Measurements from ENCODE around the gene FREM2. TPM values are rescaled to one million over a fixed set of nuclear protein-coding genes. Genes with fewer than 3 reads are reported as not detected.

Gene FREM2
- total RNA-seq, 4 donors from 2014 or later: 0.06 to 0.19 (median 0.13) TPM; not detected in 1

GRCh38 chr13:38697197-38697596, 10.3 kb downstream of the FREM2 start:
- Histone ChIP-seq H3K36me3 (no peaks in the 10 kb centered on the region), H3K27ac (no peak overlapping the region), H3K4me1 (no peaks in the 10 kb centered on the region), H3K4me3 (no peak overlapping the region), H3K27me3 (no peaks in the 10 kb centered on the region), H3K9me3 (no peaks in the 10 kb centered on the region)
- intact Hi-C loops (cut with DNase I): no loop called here
- WGBS, 2 donors: 82 to 88% methylated on average over 1 of the region's 1 CpG
- no peak for DNase-seq
- TF ChIP-seq, protein P1, sequence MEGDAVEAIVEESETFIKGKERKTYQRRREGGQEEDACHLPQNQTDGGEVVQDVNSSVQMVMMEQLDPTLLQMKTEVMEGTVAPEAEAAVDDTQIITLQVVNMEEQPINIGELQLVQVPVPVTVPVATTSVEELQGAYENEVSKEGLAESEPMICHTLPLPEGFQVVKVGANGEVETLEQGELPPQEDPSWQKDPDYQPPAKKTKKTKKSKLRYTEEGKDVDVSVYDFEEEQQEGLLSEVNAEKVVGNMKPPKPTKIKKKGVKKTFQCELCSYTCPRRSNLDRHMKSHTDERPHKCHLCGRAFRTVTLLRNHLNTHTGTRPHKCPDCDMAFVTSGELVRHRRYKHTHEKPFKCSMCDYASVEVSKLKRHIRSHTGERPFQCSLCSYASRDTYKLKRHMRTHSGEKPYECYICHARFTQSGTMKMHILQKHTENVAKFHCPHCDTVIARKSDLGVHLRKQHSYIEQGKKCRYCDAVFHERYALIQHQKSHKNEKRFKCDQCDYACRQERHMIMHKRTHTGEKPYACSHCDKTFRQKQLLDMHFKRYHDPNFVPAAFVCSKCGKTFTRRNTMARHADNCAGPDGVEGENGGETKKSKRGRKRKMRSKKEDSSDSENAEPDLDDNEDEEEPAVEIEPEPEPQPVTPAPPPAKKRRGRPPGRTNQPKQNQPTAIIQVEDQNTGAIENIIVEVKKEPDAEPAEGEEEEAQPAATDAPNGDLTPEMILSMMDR (IDR thresholded peaks at IDR 0.05): no peak
- no peak for TF ChIP-seq POLR2A (IDR thresholded peaks at IDR 0.05)

DNA sequence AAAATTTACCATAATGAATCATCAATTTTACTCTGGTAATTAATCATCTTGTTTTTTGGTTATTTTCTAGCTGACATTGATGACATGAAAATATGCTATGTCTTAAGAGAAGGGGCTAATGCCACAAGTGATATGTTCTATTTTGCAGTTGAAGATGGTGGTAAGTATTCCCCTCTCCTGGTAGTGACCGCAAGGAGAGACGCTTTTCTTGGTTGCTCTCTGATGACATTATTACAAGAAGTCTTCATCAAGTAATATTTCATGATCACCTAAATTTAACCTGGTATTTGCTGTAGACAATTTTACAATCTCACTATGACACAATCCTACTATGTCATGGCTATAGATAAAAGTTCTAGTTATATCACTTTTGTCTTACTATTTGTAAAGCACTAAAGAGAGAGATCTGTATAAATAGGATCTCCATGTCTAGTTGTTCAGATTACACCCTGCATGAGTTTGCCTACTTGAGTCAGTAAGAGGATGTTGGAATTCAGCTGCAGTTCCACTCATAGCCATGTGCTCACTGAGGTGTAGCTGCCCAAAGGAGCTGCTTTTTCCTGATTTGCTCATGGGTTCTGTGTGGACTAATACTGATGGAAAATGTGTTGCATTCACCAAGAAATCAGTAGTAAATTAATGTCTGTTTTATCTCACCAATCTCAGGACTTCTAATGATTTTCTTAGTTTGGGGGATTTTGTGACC, 10.9 kb downstream of the FREM2 start:
- Histone ChIP-seq H3K4me1 (no peaks in the 10 kb centered on the region), H3K27ac (no peak overlapping the region), H3K36me3 (no peaks in the 10 kb centered on the region), H3K27me3 (no peaks in the 10 kb centered on the region), H3K4me3 (no peak overlapping the region), H3K9me3 (no peaks in the 10 kb centered on the region)
- DNase-seq: no peak
- intact Hi-C loops (cut with DNase I): no loop called here
- TF ChIP-seq POLR2A (IDR thresholded peaks at IDR 0.05): no peak
- TF ChIP-seq, protein P1 (IDR thresholded peaks at IDR 0.05): no peak
- WGBS, 2 donors: 89 to 96% methylated on average over 2 of the region's 2 CpGs

- Histone ChIP-seq H3K36me3 (no peaks in the 10 kb centered on the region), H3K4me3 (no peak overlapping the region), H3K4me1 (no peaks in the 10 kb centered on the region), H3K9me3 (no peaks in the 10 kb centered on the region), H3K27me3 (no peaks in the 10 kb centered on the region), H3K27ac (no peak overlapping the region)
- no peak for TF ChIP-seq POLR2A (IDR thresholded peaks at IDR 0.05)
- TF ChIP-seq, protein P1 (IDR thresholded peaks at IDR 0.05): no peak
- intact Hi-C loops (cut with DNase I): no loop called here
- DNase-seq: no peak
- 71 to 84% methylated on average over 2 of the region's 2 CpGs for WGBS, 2 donors
Observed at GRCh38 chr13:38700051-38700450, 13.2 kb downstream of the FREM2 start.

GRCh38 chr13:38702669-38703068, 15.8 kb downstream of the FREM2 start:
- WGBS, 2 donors: 46 to 52% methylated on average over 2 of the region's 2 CpGs
- Histone ChIP-seq H3K36me3 (no peaks in the 10 kb centered on the region), H3K9me3 (no peaks in the 10 kb centered on the region), H3K4me1 (no peaks in the 10 kb centered on the region), H3K27ac (no peak overlapping the region), H3K27me3 (no peaks in the 10 kb centered on the region), H3K4me3 (no peak overlapping the region)
- intact Hi-C loops (cut with DNase I): no loop called here
- TF ChIP-seq, protein P1 (IDR thresholded peaks at IDR 0.05): no peak
- TF ChIP-seq POLR2A (IDR thresholded peaks at IDR 0.05): no peak
- DNase-seq: no peak

- H3K9me3 ChIP-seq: no peaks in the 10 kb centered on the region
- no peaks in the 10 kb centered on the region for H3K4me1 ChIP-seq
- WGBS, 2 donors: 63 to 74% methylated on average over 1 of the region's 1 CpG
- no peak for DNase-seq
- no peaks in the 10 kb centered on the region for H3K27me3 ChIP-seq
- TF ChIP-seq, protein P1 (IDR thresholded peaks at IDR 0.05): no peak
- no peak for TF ChIP-seq POLR2A (IDR thresholded peaks at IDR 0.05)
- H3K27ac ChIP-seq: no peak overlapping the region
- intact Hi-C loops (cut with DNase I): no loop called here
- no peaks in the 10 kb centered on the region for H3K36me3 ChIP-seq
- H3K4me3 ChIP-seq: no peak overlapping the region
Observed at GRCh38 chr13:38703255-38703654, 16.4 kb downstream of the FREM2 start.

Data from esophagus squamous epithelium (tissue), 5 donors.